HG02970 (cell line): ENCODE data around the gene HEXIM1.

Experiments used
- ATAC-seq: cut with Tn5 transposase; IDR thresholded peaks from one replicate; pipeline ENCODE4 v1.9.1; 2021; ENCODE audit warnings: mild to moderate bottlenecking, moderate library complexity, moderate number of reproducible peaks; ENCODE audit not compliant: unreplicated experiment, low FRiP score

Gene HEXIM1

GRCh38 chr17:45168991-45169752, 20.9 kb downstream of the HEXIM1 start:
- ATAC-seq: no peak

GRCh38 chr17:45170280-45170930, 22.1 kb downstream of the HEXIM1 start:
- no peak for ATAC-seq

- ATAC-seq: no peak
These were observed 22.7 kb downstream of the HEXIM1 start for GRCh38 chr17:45170931-45171337.

- ATAC-seq: no peak
These were observed 23.3 kb downstream of the HEXIM1 start for GRCh38 chr17:45171338-45172231.

GRCh38 chr17:45172232-45172540, 23.9 kb downstream of the HEXIM1 start:
- no peak for ATAC-seq

GRCh38 chr17:45172541-45173286, 24.4 kb downstream of the HEXIM1 start:
- ATAC-seq: no peak

GRCh38 chr17:45175759-45176115, 27.5 kb downstream of the HEXIM1 start:
- ATAC-seq: no peak

GRCh38 chr17:45177563-45177962, 29.3 kb downstream of the HEXIM1 start:
- no peak for ATAC-seq

- no peak for ATAC-seq
These were observed 35.9 kb downstream of the HEXIM1 start for GRCh38 chr17:45184144-45184543.

GRCh38 chr17:45186801-45187354, 38.6 kb downstream of the HEXIM1 start:
- no peak for ATAC-seq

GRCh38 chr17:45189009-45189408, 40.7 kb downstream of the HEXIM1 start:
- ATAC-seq: no peak

GRCh38 chr17:45190503-45191255, 42.4 kb downstream of the HEXIM1 start:
- ATAC-seq: no peak

GRCh38 chr17:45195424-45195823, 47.1 kb downstream of the HEXIM1 start:
- ATAC-seq: no peak

GRCh38 chr17:45197108-45197507, 48.8 kb downstream of the HEXIM1 start:
- no peak for ATAC-seq

GRCh38 chr17:45197555-45198334, 49.5 kb downstream of the HEXIM1 start:
- peak; percentile 60 for ATAC-seq

- no peak for ATAC-seq
These were observed 52.4 kb downstream of the HEXIM1 start for GRCh38 chr17:45200701-45201100.

GRCh38 chr17:45201457-45201856, 53.2 kb downstream of the HEXIM1 start:
- ATAC-seq: no peak
